Fibroblast of the aortic adventitia (primary cell): ENCODE measurements around the gene SLC6A19. TPM values are rescaled to one million over a fixed set of nuclear protein-coding genes. Genes with fewer than 3 reads are reported as not detected.
"Not testable (repeated sequence)": the region's sequence is repeated elsewhere in the genome, so short reads cannot be mapped to it uniquely, and the experiment has no call there.

Experiments
- DNase-seq: peaks from one replicate; pipeline ENCODE4 v3.0.0-alpha.2; 2010; ENCODE audit warnings: low read depth
- H3K4me3 ChIP-seq: 2 replicates; pipeline ENCODE4 v1.5.1; 2011; ENCODE audit warnings: low read depth, mild to moderate bottlenecking, control low read depth, low read length, moderate library complexity
- total RNA-seq: library from RNA; depleted of rRNA; stranded (reverse); fragments of >200 nt; gene quantifications from 2 replicates; pipeline ENCODE4 v1.2.3, GENCODE V29; 2012; ENCODE audit warnings: low replicate concordance
- TF ChIP-seq, protein P1 (sequence below): IDR thresholded peaks from 2 replicates; pipeline ENCODE4 v1.5.1; 2011; ENCODE audit warnings: mild to moderate bottlenecking, low read length, control low read depth, inconsistent platforms; ENCODE audit not compliant: insufficient read depth

SLC6A19 gene
- total RNA-seq, 1 donor: not detected

- no peak for DNase-seq
- TF ChIP-seq, protein P1, sequence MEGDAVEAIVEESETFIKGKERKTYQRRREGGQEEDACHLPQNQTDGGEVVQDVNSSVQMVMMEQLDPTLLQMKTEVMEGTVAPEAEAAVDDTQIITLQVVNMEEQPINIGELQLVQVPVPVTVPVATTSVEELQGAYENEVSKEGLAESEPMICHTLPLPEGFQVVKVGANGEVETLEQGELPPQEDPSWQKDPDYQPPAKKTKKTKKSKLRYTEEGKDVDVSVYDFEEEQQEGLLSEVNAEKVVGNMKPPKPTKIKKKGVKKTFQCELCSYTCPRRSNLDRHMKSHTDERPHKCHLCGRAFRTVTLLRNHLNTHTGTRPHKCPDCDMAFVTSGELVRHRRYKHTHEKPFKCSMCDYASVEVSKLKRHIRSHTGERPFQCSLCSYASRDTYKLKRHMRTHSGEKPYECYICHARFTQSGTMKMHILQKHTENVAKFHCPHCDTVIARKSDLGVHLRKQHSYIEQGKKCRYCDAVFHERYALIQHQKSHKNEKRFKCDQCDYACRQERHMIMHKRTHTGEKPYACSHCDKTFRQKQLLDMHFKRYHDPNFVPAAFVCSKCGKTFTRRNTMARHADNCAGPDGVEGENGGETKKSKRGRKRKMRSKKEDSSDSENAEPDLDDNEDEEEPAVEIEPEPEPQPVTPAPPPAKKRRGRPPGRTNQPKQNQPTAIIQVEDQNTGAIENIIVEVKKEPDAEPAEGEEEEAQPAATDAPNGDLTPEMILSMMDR: no peak
- no peak overlapping the region for H3K4me3 ChIP-seq
Observed at GRCh38 chr5:1156754-1157460, 44.5 kb upstream of the SLC6A19 start.

GRCh38 chr5:1157461-1157986, 43.9 kb upstream of the SLC6A19 start:
- not testable (repeated sequence) for DNase-seq, H3K4me3 ChIP-seq

DNA sequence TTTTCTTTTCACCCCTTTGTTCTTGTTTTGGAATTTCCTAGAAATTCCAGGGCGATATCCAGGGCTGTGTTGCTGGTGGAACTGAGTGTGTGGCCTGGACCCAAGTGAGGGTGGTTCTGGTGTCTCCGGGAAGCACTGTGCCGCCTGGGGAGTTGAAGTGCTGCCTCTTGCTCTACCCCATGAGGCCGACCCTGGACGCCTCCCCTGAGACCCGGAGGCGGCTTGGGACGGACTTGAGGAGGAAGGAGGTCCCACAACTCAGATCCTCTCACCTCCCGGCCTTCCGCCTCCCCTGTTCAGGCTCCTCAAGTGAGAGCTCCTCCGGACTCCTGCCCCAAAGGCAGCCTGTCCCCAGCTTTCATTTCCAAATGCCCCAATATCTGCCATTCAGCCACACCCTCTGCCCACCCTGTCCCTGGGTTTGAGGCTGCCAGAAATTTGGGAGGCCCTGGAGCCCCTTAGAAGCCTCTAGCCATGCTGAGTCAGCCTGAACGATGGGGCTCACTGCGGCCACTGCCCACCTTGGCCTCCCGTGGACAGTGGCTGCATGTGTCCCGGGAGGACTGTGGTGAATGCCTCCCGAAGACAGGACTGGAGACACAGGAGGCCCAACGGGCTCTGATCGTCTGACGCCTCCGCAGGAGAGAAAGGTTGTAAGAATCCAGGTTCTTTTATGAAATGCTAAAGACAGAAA, 42.6 kb upstream of the SLC6A19 start:
- TF ChIP-seq, protein P1: no peak
- H3K4me3 ChIP-seq: no peak overlapping the region

DNA sequence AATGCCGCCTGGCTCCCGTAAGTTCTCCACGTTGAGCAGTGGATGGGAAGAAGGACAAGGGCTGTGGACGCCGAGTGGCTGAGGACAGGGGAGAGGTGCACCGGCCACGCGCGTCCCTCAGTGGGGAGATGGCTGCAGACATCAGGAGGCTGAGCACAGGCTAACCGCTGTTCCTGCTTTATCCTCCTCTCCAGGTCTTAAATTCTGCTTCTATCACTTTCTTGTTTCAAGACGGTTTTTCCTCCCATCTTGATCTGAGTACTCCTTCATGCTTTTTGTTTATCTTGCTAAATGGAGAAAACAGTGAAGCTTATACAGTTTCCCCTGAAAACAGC, 42.1 kb upstream of the SLC6A19 start:
- no peak overlapping the region for H3K4me3 ChIP-seq
- no peak for DNase-seq
- TF ChIP-seq, protein P1: no peak

More for the DNA sequence above, 42.6 kb upstream of the SLC6A19 start:
- DNase-seq: no peak

DNA sequence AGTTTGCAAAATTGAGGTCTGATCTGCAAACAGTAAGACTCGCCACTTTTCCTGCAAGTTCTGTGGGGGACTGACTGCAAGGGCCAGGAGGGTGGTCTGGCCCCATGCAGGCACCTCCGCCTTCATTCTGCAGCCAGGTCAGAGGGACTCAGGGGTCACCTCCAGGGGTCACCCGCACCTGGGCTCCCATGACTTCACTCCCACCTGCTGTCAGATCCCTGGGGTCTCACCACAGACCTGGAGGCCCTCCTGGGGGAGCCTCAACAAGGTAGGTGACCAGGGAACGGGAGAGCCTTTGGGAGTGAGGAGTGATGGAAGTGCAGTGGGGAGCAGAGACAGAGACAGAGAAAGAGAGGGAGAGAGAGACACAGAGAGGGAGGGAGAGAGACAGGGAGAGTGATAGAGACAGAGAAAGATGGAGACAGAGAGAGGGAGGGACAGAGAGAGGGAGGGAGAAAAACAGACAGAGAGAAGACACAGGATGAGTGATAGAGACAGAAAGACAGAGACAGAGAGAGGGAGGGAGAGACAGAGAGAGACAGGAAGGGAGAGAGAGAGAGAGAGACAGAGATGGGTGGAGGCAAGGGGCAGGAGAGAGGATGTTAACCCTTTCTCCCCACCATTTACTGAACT, 41.5 kb upstream of the SLC6A19 start:
- TF ChIP-seq, protein P1: no peak
- no peak for DNase-seq
- no peak overlapping the region for H3K4me3 ChIP-seq

DNA sequence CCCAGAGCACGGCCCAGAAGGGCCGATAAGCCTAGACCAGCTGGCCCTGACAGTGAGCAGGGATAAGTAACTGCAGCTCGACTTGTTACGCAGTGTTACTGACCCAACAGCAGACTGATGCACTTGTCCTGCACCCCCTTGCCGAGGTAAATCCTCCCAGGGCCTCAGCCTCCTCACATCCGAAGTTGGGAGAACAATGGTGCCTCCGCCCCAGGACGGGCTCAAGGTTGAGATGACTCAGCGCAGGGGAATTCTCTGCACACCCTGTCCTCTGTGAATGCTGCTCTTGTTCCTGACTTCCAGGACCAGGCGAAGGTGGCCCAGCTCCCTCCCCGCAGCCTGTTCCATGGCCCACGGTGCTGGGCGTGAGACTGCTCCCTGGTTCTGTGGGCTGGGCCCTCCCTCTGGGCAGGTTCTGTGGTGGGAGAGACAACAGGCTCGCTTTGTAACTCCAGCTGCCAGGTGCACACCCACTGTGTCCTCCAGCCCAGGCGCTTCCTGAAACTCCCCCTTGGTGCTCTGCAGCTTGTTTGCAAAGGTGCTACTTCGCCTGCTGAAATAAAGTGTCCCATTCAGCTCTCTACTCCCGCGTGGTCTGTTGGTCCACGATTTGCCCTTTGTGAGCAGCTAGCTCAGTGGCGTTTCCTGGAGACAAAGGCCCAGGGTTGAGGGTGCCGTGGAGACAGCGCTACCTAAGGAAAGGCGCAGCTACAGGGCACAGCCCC, 40.1 kb upstream of the SLC6A19 start:
- no peak overlapping the region for H3K4me3 ChIP-seq
- TF ChIP-seq, protein P1: no peak
- no peak for DNase-seq

- no peak for DNase-seq
- TF ChIP-seq, protein P1: no peak
- H3K4me3 ChIP-seq: no peak overlapping the region
Observed at GRCh38 chr5:1161833-1162229, 39.6 kb upstream of the SLC6A19 start.
